GM18858 (cell line): ENCODE measurements around the gene TNFRSF11A.

Experiments used
- ATAC-seq: cut with Tn5 transposase; IDR thresholded peaks from one replicate; pipeline ENCODE4 v1.9.1; 2021; ENCODE audit not compliant: unreplicated experiment

Gene TNFRSF11A

DNA sequence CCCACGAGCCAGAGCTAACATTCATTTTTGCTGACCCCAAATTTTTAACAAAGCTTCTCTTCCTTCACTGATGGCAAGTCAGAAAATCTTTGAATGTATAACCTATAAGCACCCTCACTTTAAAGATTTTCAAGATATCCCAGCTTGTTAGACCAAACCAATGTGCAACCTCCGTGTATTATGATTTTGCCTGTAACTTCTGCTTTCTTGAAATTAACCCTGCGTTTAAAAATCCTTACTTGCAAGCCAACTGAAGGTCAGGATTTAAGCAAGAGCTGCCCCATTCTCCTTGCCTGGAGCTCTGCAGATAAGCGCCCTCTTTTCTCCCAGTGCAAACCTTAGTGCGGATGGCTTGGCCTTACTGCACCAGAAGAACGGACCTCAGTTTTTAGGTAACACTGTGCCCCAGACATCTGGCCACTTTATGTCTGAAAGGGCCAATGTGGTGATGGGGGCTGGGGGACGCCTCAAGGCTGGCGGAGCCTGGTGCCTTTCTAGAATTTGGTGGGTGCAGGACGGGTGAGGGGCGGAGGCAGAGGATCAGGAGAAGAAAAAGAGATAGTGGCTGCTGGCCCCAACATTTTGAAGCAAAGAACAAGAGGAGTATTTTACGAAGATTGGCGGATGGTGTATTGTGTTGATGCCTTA, 805 bp upstream of the TNFRSF11A start:
- ATAC-seq = no peak

DNA sequence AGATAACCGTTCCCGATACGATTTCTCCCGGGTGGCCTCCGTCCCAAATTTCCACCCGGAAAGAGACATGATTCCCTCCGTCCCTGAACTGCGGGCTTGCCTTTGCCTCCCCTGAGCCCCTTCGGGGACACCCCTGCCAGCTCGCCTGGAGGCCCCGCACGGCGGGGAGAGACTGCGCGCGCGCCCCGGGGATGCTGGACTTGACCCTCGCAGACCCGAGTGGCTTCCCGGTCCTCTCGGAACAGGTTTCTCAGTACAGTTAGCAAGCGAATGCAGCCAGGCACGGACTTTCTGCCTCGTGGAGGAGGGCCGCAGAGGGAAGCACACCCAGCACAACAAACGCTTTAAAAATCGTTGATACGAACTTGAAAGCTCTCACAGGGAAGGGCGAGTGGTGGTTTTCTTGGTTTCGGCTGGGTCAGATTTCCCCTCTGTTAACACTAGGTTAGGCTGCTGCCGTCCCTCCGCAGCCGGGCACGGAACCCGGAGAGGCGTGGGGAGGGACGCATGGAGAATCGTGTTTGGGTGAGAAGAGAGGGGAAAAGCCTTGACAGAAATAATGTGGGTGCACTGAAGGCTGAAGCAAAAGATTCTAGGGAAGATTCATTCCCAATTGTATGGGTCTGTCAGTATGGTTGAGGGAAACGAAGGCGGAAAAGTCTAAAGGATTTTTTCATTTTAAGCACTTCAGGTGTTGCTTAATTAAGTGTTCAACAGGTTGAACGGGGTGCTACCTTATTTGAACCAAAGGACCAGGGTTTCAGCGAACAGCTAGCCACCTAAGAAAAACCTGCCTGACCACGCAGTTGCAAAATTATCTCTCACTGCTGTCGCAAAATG, 916 bp downstream of the TNFRSF11A start:
- ATAC-seq = no peak

DNA sequence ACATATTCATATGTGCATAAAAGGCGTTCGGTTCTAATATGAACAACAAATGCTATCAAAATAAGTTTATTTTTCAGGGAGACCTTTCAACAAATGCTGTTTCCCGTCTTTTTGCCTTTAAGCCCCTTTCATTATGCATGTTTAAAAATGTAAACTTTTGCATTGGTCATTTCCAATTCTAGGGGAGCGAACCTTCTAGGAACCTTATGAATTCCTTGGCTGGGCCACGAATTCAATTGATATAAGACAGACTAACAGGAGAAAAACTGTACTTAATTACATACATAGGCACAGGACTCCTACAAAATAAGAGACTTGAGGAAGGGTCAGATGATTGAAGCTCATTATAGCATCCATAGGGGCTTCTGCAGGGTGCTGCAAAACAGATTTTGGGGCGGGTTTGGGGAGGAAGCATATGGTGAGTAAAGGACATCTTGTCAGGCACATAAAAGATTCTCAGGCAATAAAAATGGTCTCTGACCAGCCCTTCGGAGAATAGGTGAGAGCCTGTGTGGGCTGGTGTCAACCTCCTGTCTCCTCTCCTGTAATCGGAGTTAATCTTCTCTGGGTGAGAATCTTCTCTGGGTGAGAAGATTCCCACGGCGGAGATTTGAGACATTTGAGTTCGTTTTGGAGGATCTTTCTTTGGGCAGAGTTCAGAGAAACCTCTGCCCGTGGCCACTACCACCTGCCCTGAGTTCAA, 1.7 kb downstream of the TNFRSF11A start:
- ATAC-seq = no peak

DNA sequence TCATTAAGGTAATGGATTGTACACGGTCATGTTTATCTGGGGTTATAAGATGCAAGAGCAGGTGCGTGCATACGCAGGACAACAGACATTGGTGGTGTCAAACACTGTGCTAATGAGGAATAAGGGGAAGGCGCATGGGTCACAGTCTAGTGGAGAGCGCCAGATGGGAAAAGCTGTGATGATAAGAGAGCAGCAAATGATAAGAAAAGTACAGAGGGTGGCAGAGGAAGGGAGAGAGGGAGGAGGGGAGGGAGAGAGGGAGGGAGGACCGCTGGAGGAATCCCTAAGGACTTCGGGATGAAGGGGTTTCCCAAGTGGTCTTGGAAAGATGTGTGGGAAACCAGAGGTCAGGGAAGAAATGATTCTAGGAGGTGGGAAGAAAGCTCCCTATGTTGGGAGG, 2.9 kb downstream of the TNFRSF11A start:
- ATAC-seq = no peak

DNA sequence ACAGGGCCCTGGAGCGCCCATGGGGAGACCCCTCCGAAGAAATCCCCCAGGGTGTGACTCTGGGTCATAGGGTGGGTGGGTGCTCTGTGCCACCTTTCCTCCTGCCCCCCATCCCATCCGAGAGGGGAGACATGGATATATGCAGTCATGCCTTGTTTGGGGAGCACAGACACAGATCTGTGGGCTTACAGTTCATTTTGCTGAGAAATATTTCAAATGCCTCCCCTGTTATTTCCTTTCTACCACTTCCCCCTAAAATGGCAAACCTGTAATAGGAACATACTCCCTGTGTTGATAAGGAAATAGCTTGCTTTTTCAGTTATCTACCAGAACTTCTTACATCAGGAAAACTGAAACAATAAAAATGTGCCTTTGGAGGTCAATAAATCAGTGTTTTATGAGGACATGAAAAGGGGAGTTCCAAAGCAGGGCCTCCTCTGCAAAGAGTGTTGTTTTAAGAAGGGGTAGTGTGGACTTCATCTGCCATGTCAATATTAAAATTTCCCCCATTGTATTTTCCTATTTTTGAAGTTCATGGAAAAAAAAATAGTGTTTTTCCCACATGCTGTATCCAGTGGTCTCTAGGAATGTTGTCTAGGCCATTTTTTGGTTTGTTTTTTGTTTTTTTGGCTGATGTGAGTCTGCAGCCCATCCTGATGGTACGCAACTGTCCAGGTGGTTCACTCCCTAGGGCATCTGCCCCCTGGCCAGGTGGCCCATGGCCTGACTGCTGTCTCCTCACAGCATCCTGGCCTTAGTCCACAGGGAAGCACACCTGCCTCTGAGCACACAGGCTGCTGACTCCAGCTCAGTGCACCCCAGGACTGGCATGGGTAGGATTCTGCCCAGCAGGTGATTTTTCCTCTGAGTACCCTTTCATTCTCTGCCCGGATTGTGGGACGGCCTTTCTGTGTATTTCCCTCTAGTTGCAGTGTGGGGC, 3.7 kb downstream of the TNFRSF11A start:
- ATAC-seq = no peak

DNA sequence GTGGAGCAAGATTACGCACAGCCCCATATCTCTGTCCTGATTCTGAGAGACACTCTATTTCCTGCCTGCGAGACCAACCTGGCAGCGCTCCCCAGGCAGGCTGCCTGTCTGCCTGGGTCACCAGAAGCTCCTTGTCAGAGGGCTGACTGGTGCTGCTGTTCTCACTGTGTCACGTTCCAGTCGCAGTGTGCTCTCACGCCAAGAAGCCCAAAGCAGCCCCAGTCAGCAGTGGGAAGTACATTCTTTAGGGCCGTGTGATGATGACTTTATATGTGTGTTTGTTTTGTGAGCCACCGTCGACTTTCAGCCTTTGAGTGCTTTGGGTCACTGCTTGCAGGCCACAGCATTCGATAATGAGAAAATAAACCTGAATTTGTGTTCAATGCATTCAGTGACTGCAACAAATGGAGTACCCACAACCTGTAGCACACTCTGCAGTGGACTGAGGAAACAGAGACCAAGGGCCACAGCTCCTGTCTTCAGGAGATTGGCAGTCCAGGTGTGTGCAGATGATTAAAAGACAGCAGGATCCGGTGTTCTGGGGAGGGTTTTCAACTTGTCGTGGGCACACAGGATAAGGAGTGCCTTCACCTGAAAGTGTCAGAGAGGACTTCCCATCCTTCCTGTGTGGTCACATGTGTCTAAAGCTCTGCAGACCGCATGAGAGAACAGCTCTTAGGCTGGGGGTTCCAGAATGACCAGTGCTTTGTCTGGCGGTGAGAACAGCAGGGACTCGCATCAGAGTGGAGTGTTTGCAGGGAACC, 4.8 kb downstream of the TNFRSF11A start:
- ATAC-seq = no peak

DNA sequence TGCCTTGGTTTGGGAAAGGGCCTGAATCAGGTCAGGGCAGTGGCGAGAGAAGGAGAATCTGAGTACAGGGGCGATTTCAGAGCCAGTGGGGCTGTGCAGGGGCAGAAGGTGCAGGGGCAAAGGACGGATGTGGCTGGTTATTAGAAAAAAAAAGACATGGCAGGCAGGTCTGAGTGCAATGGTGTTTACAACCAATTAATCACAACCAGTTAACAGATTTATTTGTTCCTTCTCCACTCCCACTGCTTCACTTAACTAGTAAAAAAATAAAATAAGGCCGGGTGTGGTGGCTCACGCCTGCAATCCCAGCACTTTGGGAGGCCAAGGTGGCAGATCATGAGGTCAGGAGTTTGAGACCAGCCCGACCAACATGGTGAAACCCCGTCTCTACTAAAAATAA, 5.5 kb downstream of the TNFRSF11A start:
- ATAC-seq = no peak

DNA sequence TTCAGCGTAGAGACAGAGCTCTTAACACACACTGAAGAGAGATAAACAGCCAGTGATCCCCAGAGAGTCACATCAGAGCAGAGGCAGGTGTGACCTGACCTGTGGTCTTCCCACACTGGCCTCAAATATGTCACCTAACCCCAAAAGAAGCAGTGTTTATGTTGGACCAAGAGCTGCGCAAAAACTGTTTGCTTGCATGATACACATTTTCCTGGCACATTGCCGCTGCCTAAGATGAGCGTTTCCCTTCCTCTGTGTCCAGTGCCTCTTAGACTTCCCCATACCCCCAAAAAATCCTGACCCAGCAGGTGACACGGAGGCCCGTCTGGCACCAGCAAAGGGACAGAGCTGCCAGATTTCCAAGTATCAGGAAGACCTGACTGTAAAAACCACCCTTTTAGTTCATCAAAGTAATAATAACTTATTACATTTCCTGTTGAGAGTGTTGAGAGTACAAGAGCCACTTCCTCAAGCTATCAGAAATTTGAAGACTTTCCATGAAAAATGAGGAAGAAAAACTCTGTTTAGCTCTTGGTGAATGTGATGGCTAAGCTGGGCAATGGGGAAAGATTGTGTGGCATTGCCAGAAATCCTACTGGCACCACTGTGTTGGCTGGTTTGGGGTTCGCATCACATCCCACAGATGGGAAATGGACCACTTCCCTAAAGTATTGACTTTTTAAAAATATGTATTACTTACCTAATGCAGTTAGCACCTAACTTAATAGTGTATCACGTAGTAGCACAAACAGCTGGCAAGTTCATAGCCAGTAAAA, 6.7 kb downstream of the TNFRSF11A start:
- no peak for ATAC-seq

DNA sequence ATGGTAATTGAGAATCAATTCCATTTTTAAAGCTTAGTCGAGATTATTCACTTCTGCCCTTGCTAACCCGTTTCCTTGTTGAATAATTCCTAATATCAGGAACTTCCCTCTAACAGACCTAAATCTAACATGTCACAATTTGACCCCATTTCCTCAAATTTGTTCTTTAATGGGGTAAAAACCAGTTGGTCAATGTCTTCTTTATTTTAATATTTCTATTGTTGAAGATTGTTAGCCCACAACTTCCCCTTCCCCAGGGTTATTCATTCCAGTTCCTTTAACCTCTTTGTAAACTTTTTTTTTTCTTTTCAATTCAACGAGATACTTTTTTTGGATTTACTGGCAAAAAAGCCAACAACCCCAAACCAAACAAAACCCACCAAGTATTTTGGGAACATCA, 7.3 kb downstream of the TNFRSF11A start:
- no peak for ATAC-seq

DNA sequence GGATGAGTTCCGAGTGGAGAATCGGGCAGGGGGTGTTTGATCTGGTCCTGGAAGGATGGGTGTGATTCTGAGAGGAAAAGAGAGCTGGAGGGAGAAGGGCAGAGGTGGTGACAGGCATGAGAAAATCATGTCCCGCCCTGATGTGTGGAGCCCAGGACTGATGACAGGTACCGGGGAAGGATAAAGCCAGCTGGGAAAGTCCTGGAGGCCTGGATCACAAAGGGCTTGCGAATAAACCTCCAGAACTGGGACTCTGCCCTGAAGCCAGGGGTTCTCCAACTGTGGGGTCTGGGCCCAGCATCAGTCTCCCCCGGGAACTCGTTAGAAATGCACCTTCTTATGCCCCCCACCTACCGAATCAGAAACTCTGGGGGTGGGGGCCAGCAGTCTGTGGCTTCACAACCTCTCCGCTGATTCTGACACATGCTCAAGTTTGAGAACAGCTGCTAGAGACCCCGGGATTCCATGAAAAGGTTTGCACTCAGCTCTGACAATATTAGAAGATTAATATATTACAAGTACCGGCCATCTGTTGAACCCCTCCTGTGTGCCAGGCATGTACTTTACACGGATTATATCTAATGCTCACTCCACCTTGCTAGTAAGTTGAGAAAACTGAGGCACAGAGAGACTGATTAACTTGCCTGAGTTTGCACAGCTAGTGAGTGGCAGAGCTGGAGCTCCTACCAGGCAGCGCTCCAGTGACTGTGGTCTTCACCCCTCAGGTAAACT, 8.0 kb downstream of the TNFRSF11A start:
- ATAC-seq = no peak

DNA sequence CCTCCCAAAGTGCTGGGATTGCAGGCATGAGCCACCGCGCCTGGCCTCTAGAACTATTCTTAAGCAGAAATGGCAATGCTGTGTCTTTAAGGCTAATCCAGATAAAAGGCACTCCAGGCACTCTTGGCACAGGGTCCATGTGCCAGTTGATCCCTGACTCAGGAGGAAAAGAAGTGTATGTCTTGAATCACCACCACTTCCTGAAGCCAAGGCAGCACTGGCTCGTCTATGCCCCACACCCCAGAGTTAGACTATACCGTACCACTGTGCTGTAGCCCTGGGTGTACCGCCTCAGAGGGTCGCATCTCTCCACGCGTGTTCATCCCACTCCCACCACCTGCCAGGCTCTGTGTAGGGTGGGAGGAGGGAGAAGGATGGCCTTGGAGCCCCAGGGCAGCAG, 9.0 kb downstream of the TNFRSF11A start:
- no peak for ATAC-seq

DNA sequence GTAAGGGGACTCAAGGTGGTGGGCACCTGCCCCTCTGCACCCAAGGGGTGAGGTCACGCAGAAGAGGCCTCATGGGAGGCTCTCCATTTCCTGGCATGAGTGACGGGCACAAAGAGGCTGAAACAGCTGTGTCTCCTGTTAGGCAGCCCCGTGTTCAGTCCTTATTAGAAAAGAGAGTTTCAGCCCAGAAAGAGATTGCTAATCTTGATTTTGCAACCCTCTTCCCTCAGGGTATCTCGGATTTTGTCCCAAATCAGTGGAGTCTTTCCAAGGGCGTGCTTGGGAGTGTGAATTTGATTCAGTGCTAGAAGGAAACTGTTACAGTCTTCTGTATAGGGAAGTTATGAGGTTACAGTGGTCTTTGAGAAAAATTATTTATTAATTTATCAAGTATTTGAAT, 10.4 kb downstream of the TNFRSF11A start:
- no peak for ATAC-seq

DNA sequence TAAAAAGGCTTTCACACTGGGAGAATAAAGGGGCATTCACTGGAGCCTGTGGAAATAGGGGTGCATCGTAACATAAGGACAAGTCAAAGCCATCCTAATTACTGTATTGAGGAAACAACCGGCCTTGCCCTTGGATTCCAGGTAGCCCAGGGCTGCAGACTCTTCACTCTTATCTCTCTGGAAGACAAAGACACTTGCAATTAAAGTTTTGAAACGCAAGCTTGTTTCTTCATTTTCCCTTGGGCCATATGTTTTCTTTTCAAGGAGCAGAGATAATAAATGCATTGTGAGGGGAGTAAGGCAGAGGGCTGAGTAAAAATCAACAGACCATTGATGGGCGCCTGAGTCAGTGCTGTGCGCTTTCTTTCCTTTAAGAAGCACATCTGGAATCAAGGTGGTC, 11.5 kb downstream of the TNFRSF11A start:
- no peak for ATAC-seq

DNA sequence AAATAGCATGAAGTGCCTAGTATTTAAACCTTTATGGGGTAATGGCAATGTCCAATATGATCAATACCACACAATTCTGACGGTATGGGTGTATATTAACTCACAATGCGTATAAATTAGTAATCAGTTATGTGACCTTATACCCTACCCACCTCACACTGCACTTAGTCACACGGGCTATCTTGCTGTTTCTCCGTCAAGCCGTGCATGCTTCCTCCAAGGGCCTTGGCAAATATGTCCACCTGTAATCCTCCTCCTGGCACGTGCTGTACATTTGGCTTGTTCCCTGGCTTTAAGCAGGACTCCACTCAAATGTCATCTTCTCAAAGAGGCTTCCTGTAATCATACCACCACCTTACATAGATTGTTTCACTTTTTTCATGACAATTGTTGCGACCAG, 12.2 kb downstream of the TNFRSF11A start:
- no peak for ATAC-seq

DNA sequence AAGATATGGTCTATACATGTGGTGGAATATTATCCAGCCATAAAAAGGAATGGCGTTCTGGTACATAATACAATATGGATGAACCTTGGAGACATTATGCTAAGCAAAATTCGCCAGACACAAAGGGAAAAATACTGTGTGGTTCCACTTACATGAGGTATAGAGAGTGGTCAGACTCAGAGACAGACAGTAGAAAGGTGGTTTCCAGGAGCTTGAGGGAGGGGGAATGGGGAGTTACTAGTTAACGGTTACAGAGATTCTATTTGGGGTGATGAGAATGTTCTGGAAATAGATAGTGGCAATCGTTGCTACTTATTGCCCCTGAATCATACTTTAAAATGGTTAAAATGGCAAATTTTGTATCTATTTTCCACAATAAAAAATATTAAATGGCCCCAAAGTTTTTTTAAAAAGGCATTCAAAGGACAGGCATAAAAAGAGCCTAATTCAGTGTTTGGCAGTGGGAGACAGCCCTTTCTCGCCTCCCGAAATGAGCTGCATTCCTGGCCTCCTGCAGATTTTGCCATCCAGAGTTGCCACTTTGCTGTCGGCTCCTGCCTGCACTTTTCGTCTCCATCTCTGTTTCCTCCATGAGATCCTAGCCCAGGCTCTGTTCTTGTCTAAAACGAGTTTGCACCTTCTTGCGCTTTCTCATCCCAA, 13.5 kb downstream of the TNFRSF11A start:
- ATAC-seq = no peak

DNA sequence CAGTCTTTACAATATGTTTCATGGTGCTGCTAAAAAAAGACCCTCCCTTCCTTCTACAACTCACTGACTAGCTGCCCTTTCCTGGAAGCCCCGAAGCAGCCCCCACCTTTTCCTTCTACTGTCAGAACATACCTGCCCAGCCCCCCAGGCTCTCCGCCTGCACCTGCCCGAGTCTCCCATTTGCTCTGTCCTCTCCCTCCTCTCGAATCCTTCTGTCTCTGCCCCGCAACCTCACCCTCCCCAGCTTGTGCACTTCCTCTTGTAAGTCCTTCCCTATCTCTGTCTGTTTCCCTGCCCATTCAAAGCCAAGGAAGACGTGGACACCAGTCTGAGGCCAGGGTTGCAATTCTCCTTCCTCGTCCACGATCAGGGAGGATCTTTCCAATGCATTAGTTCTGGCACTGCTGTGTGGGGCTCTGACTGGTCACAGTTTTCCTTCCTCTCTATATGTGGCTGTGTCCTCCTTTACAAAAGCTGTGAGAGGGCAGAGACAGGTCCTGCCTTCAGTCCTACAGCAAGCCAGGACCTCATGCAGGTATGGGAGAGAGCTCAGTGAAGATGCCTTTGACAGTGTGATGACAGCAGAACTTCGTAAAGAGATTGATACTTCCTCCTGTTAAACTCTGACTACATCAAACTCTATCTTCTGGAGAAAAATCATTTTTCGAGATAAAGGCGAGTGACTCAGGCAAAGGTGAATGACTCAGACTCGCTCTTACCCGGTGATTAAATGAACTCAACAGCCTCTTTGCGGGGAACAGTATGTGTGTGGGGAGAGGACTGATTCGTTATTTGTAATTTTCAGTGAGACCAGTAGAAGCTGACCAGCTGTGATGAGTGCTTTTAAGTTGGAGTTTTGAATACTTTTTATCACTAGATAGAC, 14.2 kb downstream of the TNFRSF11A start:
- no peak for ATAC-seq

DNA sequence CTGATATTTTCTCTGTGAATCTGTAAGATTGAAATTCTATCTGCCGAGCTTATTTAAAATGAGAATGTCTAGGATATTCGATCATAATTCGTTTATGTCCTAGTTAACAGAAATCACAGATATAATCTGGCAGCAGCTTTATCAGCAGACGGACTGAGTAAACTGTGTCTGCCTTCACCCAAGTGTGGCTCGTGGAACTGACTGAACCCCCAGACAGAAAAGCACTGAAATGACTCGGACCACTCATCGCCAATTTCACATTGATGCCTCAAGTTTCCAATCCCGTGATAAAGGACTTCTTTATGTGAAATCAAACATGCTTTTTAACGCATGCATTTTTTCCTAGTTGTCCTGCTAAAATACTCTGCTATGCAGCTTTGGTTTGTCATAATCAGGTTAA, 15.9 kb downstream of the TNFRSF11A start:
- no peak for ATAC-seq
